ENCODE measurements around the gene LRRC8D. TPM values are rescaled to one million over a fixed set of nuclear protein-coding genes. Genes with fewer than 3 reads are reported as not detected.

LRRC8D gene
- total RNA-seq, 1 experiment from 2014 or later = 43.3 TPM

DNA sequence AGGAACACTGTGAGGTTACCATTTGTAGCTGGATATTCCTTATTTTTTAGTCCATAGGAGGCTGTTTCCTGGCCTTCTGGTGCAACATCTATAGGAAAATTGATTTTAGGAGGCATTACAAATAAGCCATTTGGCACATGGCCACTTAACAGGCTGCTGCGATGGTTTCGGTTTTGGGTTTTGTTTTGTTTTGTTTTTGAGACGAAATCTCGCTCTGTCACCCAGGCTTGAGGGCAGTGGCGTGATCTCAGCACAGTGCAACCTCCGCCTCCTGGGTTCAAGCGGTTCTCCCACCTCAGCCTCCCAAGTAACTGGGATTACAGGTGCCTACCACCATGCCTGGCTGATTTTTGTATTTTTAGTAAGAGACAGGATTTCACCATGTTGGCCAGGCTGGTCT is 20.1 kb upstream of the LRRC8D start:
- no peak for TF ChIP-seq POLR2AphosphoS5 (IDR thresholded peaks at IDR 0.05; ENCODE audit: low read depth, low read length)
- TF ChIP-seq, protein P1, sequence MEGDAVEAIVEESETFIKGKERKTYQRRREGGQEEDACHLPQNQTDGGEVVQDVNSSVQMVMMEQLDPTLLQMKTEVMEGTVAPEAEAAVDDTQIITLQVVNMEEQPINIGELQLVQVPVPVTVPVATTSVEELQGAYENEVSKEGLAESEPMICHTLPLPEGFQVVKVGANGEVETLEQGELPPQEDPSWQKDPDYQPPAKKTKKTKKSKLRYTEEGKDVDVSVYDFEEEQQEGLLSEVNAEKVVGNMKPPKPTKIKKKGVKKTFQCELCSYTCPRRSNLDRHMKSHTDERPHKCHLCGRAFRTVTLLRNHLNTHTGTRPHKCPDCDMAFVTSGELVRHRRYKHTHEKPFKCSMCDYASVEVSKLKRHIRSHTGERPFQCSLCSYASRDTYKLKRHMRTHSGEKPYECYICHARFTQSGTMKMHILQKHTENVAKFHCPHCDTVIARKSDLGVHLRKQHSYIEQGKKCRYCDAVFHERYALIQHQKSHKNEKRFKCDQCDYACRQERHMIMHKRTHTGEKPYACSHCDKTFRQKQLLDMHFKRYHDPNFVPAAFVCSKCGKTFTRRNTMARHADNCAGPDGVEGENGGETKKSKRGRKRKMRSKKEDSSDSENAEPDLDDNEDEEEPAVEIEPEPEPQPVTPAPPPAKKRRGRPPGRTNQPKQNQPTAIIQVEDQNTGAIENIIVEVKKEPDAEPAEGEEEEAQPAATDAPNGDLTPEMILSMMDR (IDR thresholded peaks at IDR 0.05) = no peak
- TF ChIP-seq TCF7L2 (IDR thresholded peaks at IDR 0.05; ENCODE audit: low read depth, low read length) = no peak
- no peak for TF ChIP-seq SIN3A (IDR thresholded peaks at IDR 0.05; ENCODE audit: borderline replicate concordance, insufficient read depth, low read depth, low read length)
- TF ChIP-seq, protein P2, sequence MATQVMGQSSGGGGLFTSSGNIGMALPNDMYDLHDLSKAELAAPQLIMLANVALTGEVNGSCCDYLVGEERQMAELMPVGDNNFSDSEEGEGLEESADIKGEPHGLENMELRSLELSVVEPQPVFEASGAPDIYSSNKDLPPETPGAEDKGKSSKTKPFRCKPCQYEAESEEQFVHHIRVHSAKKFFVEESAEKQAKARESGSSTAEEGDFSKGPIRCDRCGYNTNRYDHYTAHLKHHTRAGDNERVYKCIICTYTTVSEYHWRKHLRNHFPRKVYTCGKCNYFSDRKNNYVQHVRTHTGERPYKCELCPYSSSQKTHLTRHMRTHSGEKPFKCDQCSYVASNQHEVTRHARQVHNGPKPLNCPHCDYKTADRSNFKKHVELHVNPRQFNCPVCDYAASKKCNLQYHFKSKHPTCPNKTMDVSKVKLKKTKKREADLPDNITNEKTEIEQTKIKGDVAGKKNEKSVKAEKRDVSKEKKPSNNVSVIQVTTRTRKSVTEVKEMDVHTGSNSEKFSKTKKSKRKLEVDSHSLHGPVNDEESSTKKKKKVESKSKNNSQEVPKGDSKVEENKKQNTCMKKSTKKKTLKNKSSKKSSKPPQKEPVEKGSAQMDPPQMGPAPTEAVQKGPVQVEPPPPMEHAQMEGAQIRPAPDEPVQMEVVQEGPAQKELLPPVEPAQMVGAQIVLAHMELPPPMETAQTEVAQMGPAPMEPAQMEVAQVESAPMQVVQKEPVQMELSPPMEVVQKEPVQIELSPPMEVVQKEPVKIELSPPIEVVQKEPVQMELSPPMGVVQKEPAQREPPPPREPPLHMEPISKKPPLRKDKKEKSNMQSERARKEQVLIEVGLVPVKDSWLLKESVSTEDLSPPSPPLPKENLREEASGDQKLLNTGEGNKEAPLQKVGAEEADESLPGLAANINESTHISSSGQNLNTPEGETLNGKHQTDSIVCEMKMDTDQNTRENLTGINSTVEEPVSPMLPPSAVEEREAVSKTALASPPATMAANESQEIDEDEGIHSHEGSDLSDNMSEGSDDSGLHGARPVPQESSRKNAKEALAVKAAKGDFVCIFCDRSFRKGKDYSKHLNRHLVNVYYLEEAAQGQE (IDR thresholded peaks at IDR 0.05; ENCODE audit: insufficient read depth in 1 of 2, low read depth in 2 of 2, low read length in 1 of 2) = no peak
- Histone ChIP-seq H3K27me3 (ENCODE audit: control insufficient read depth, insufficient read depth, low read length) (no peaks in the 10 kb centered on the region; the same call in 1 of the 2 replicates), H3K9me3 (ENCODE audit: control insufficient read depth, insufficient read depth, low read depth, low read length) (no peaks in the 10 kb centered on the region), H3K4me3 (ENCODE audit: low read depth in 2 of 2, low read length in 2 of 2) (no peak overlapping the region), H3K4me1 (ENCODE audit: control insufficient read depth, insufficient read depth, low read length) (no peaks in the 10 kb centered on the region), H3K36me3 (ENCODE audit: control insufficient read depth, insufficient read depth, low read length) (no peaks in the 10 kb centered on the region), H3K27ac (ENCODE audit: low read length) (no peak overlapping the region)
- ATAC-seq (no peak), DNase-seq (ENCODE audit: low read depth, low spot score) (no peak)
- in situ Hi-C loops (cut with HindIII; ENCODE audit: low pct_unique_long_range_greater_than_20kb, low sequenced_read_pairs) (no loop called here), intact Hi-C loops (cut with micrococcal nuclease; ENCODE audit: unreplicated experiment) (no loop called here)
- ChIA-PET CTCF (no interaction called here), POLR2A (no interaction called here)
- BruUV-seq (replicated peaks) = no TSS peak

DNA sequence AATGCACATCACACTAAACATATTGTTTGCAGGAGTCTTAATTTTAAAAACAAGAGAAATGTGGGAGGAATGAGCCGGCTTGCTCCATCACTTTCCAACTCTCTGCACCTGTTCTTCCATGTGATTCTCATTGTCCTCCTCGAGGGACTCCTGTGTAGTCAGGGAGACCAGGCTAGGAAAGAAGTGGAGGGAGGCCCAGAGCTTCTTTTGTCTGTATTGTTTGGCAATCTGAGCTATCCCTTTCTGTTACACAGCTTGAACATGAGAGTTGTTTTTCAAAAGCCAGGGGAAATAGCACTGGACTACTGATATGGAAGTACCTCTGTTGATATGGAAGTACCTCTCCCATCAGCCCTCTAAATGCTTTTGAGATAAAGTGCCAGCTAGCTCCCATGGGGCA is 18.8 kb upstream of the LRRC8D start:
- BruUV-seq (replicated peaks) = no TSS peak
- TF ChIP-seq POLR2AphosphoS5 (IDR thresholded peaks at IDR 0.05; ENCODE audit: low read depth, low read length) (no peak), TCF7L2 (IDR thresholded peaks at IDR 0.05; ENCODE audit: low read depth, low read length) (no peak), SIN3A (IDR thresholded peaks at IDR 0.05; ENCODE audit: borderline replicate concordance, insufficient read depth, low read depth, low read length) (no peak)
- TF ChIP-seq, protein P2 (IDR thresholded peaks at IDR 0.05; ENCODE audit: insufficient read depth in 1 of 2, low read depth in 2 of 2, low read length in 1 of 2) = no peak
- TF ChIP-seq, protein P1 (IDR thresholded peaks at IDR 0.05) = no peak
- CTCF ChIA-PET = no interaction called here
- in situ Hi-C loops (cut with HindIII; ENCODE audit: low pct_unique_long_range_greater_than_20kb, low sequenced_read_pairs) (no loop called here), intact Hi-C loops (cut with micrococcal nuclease; ENCODE audit: unreplicated experiment) (no loop called here)
- H3K36me3 ChIP-seq (ENCODE audit: control insufficient read depth, insufficient read depth, low read length) = no peaks in the 10 kb centered on the region
- no peaks in the 10 kb centered on the region for H3K4me1 ChIP-seq (ENCODE audit: control insufficient read depth, insufficient read depth, low read length)
- no peak for ATAC-seq
- no peaks in the 10 kb centered on the region for H3K9me3 ChIP-seq (ENCODE audit: control insufficient read depth, insufficient read depth, low read depth, low read length)
- H3K27ac ChIP-seq (ENCODE audit: low read length) = no peak overlapping the region
- POLR2A ChIA-PET = interaction anchor here (0.6 kb wide), 2 partner anchors 24 to 42 kb away, joined by 3 to 4 read pairs; no protein-coding TSS in a partner anchor
- no peaks in the 10 kb centered on the region; the same call in 1 of the 2 replicates for H3K27me3 ChIP-seq (ENCODE audit: control insufficient read depth, insufficient read depth, low read length)
- no peak overlapping the region for H3K4me3 ChIP-seq (ENCODE audit: low read depth in 2 of 2, low read length in 2 of 2)
- no peak for DNase-seq (ENCODE audit: low read depth, low spot score)

Data from Panc1 (cell line).